IMR-90 (cell line): ENCODE data around the gene TXNRD1. TPM values are rescaled to one million over a fixed set of nuclear protein-coding genes. Genes with fewer than 3 reads are reported as not detected.

Experiments used
- ATAC-seq: fragments of 200-7000 bp; cut with Tn5 transposase; 2 replicates; pipeline ENCODE4 v1.9.1; 2020; ENCODE audit warnings: low read depth, mild to moderate bottlenecking, moderate library complexity
- BruUV-seq: library from RNA; stranded (reverse); fragments of 400-500 nt; replicated peaks from 2 replicates; lab custom pipeline; 2021; lab: Mats Ljungman, UMichigan
- CTCF ChIA-PET: fragments of 300-600 bp; formaldehyde crosslinking; extraction: SDS; loops from one replicate; lab custom pipeline; 2021; ENCODE audit warnings: antibody characterized with exemption; lab: Yijun Ruan, JAX
- POLR2A ChIA-PET: fragments of 300-600 bp; sonication (Branson Sonifier 250); formaldehyde crosslinking; loops from one replicate; lab custom pipeline; 2022; ENCODE audit warnings: antibody characterized with exemption; ENCODE audit not compliant: unreplicated experiment; lab: Charles Lee
- DNase-seq: peaks from one replicate; pipeline ENCODE4 v3.0.0; 2013
- H2AFZ ChIP-seq: replicated peaks from 2 replicates; pipeline ENCODE3; 2013; ENCODE audit warnings: low read length, mild to moderate bottlenecking; ENCODE audit not compliant: poor library complexity
- H2AK5ac ChIP-seq: 2 replicates; pipeline ENCODE4 v1.6.1; 2013; ENCODE audit warnings: low read depth, low read length, inconsistent platforms
- H2AK9ac ChIP-seq: replicated peaks from 2 replicates; pipeline ENCODE3; 2013; ENCODE audit warnings: mild to moderate bottlenecking, low read depth, low read length, moderate library complexity; ENCODE audit not compliant: poor library complexity
- H2BK120ac ChIP-seq: 2 replicates; pipeline ENCODE4 v1.6.1; 2013; ENCODE audit warnings: low read depth, low read length, inconsistent platforms
- H2BK15ac ChIP-seq: 3 replicates; pipeline ENCODE4 v1.6.1; 2013; ENCODE audit warnings: low read depth, low read length, inconsistent platforms
- H2BK20ac ChIP-seq: 2 replicates; pipeline ENCODE4 v1.6.1; 2013; ENCODE audit warnings: low read depth, mild to moderate bottlenecking, inconsistent platforms, low read length, moderate library complexity
- H2BK5ac ChIP-seq: 2 replicates; pipeline ENCODE4 v1.6.1; 2013; ENCODE audit warnings: mild to moderate bottlenecking, low read depth, low read length, inconsistent platforms; ENCODE audit not compliant: poor library complexity, severe bottlenecking
- H3K14ac ChIP-seq: replicated peaks from 2 replicates; pipeline ENCODE4 v1.6.1; 2013; ENCODE audit warnings: low read depth, low read length, inconsistent platforms
- H3K18ac ChIP-seq: 2 replicates; pipeline ENCODE4 v1.6.1; 2013; ENCODE audit warnings: low read depth, low read length, control low read depth
- H3K23ac ChIP-seq: 2 replicates; pipeline ENCODE4 v1.6.1; 2013; ENCODE audit warnings: low read depth, low read length, inconsistent platforms
- H3K27ac ChIP-seq: 2 replicates; pipeline ENCODE4 v1.5.1; 2013; ENCODE audit warnings: mild to moderate bottlenecking, control low read depth, low read length; ENCODE audit not compliant: insufficient read depth
- H3K27me3 ChIP-seq: 2 replicates; pipeline ENCODE4 v1.6.1; 2013; ENCODE audit warnings: low read length; ENCODE audit not compliant: control insufficient read depth, insufficient read depth
- H3K36me3 ChIP-seq: 2 replicates; pipeline ENCODE4 v1.6.1; 2013; ENCODE audit warnings: low read length, mixed read lengths; ENCODE audit not compliant: control insufficient read depth, insufficient read depth
- H3K4ac ChIP-seq: 2 replicates; pipeline ENCODE4 v1.6.1; 2013; ENCODE audit warnings: low read depth, low read length, inconsistent platforms
- H3K4me1 ChIP-seq: 2 replicates; pipeline ENCODE4 v1.6.1; 2013; ENCODE audit warnings: low read length, mixed read lengths; ENCODE audit not compliant: control insufficient read depth, insufficient read depth
- H3K4me2 ChIP-seq: 2 replicates; pipeline ENCODE4 v1.6.1; 2013; ENCODE audit warnings: low read depth, mild to moderate bottlenecking, control low read depth, low read length, moderate library complexity
- H3K4me3 ChIP-seq: 2 replicates; pipeline ENCODE4 v1.5.1; 2013; ENCODE audit warnings: low read depth, mild to moderate bottlenecking, control low read depth, low read length, moderate library complexity; ENCODE audit not compliant: insufficient read depth
- H3K56ac ChIP-seq: 2 replicates; pipeline ENCODE4 v1.6.1; 2013; ENCODE audit warnings: low read length, inconsistent platforms; ENCODE audit not compliant: insufficient read depth; ENCODE audit errors: extremely low read depth
- H3K79me1 ChIP-seq, 2 experiments: 2 replicates each; pipeline ENCODE4 v1.6.1; 2013; ENCODE audit warnings: low read length in 2 of 2, inconsistent platforms in 1 of 2, low read depth in 1 of 2
- H3K9ac ChIP-seq: 2 replicates; pipeline ENCODE4 v1.6.1; 2013; ENCODE audit warnings: low read depth, low read length, control low read depth
- H3K9me1 ChIP-seq: 2 replicates; pipeline ENCODE4 v1.6.1; 2013; ENCODE audit warnings: low read length, inconsistent platforms; ENCODE audit not compliant: insufficient read depth
- H3K9me3 ChIP-seq: 2 replicates; pipeline ENCODE4 v1.6.1; 2013; ENCODE audit warnings: low read length; ENCODE audit not compliant: control insufficient read depth, insufficient read depth
- H4K20me1 ChIP-seq: 2 replicates; pipeline ENCODE4 v1.6.1; 2013; ENCODE audit warnings: low read length, inconsistent platforms; ENCODE audit not compliant: insufficient read depth
- H4K5ac ChIP-seq: 2 replicates; pipeline ENCODE4 v1.6.1; 2013; ENCODE audit warnings: mild to moderate bottlenecking, low read depth, low read length, control low read depth
- H4K8ac ChIP-seq, 2 experiments: 2 replicates each; pipeline ENCODE4 v1.6.1; 2013; ENCODE audit warnings: low read depth in 2 of 2, low read length in 2 of 2, control low read depth in 1 of 2, inconsistent platforms in 1 of 2
- H4K91ac ChIP-seq: 2 replicates; pipeline ENCODE4 v1.6.1; 2013; ENCODE audit warnings: low read depth, low read length, inconsistent platforms; ENCODE audit not compliant: insufficient read depth
- BHLHE40 ChIP-seq: fragments of 150-350 bp; IDR thresholded peaks from 2 replicates; pipeline ENCODE4 v1.6.1; 2016; ENCODE audit warnings: mild to moderate bottlenecking, low read depth, low read length
- FOS ChIP-seq: fragments of 150-350 bp; IDR thresholded peaks from 2 replicates; pipeline ENCODE4 v1.6.1; 2016; ENCODE audit warnings: low read depth, low read length
- MAFK ChIP-seq: IDR thresholded peaks from 2 replicates; pipeline ENCODE4 v1.6.1; 2012; ENCODE audit warnings: low read depth, low read length, improper control_type of control experiment
- MXI1 ChIP-seq: IDR thresholded peaks from 2 replicates; pipeline ENCODE4 v1.6.1; 2012; ENCODE audit warnings: low read depth, mild to moderate bottlenecking, low read length, moderate library complexity, borderline replicate concordance
- NFE2L2 ChIP-seq: fragments of 150-350 bp; IDR thresholded peaks from 2 replicates; pipeline ENCODE4 v1.6.1; 2016; ENCODE audit warnings: low read depth, mild to moderate bottlenecking, low read length
- POLR2A ChIP-seq: IDR thresholded peaks from 2 replicates; pipeline ENCODE4 v1.6.1; 2012; ENCODE audit warnings: mild to moderate bottlenecking, low read depth, low read length
- RCOR1 ChIP-seq: IDR thresholded peaks from 2 replicates; pipeline ENCODE4 v1.6.1; 2012; ENCODE audit warnings: mild to moderate bottlenecking, low read length, improper control_type of control experiment; ENCODE audit not compliant: insufficient replicate concordance
- RFX5 ChIP-seq: IDR thresholded peaks from 2 replicates; pipeline ENCODE4 v1.8.0; 2012; ENCODE audit warnings: low read depth, mild to moderate bottlenecking, low read length, moderate library complexity
- SMC3 ChIP-seq: fragments of 150-350 bp; IDR thresholded peaks from 2 replicates; pipeline ENCODE4 v1.6.1; 2016; ENCODE audit warnings: low read depth, mild to moderate bottlenecking, antibody characterized with exemption, low read length, moderate library complexity
- WGBS, 2 experiments: methylation state at CpG; one replicate each; pipeline versions ENCODE4 v1.1.5 to v1.1.7; 2013; ENCODE audit warnings: missing lambda C conversion rate in 2 of 2; ENCODE audit not compliant: insufficient read length in 1 of 2; ENCODE audit errors: extremely low coverage in 2 of 2; 5-methylcytosine and 5-hydroxymethylcytosine counted together
- dilution Hi-C: fragments of 300-500 bp; cut with HindIII; formaldehyde crosslinking; loops from one replicate; pipeline ENCODE4 v1.14.3; 2018; ENCODE audit warnings: low sequenced_read_pairs; ENCODE audit not compliant: unreplicated experiment
- in situ Hi-C: fragments of 300-500 bp; cut with MboI; formaldehyde crosslinking; loops from 3 replicates; pipeline ENCODE4 v1.14.3; 2019; ENCODE audit warnings: low sequenced_read_pairs, inconsistent platforms, mixed read lengths
- intact Hi-C: fragments of 100-400 bp; cut with micrococcal nuclease; formaldehyde crosslinking; loops from 2 replicates; pipeline ENCODE4 v1.10.0; 2022
- polyA plus RNA-seq, 3 experiments: library from polyadenylated mRNA; depleted of rRNA; stranded (reverse); fragments of >200 nt; gene quantifications; 2 replicates each; pipeline ENCODE4 v1.2.3, GENCODE V29; 2012; ENCODE audit warnings: low replicate concordance in 1 of 3
- total RNA-seq: library from RNA; depleted of rRNA; stranded (reverse); fragments of >200 nt; gene quantifications from 2 replicates; pipeline ENCODE4 v1.2.3, GENCODE V29; 2012
- TF ChIP-seq, protein P1 (sequence below): conservative IDR thresholded peaks from 2 replicates; pipeline ENCODE4 v1.5.1; 2012; ENCODE audit warnings: mild to moderate bottlenecking, low read depth, low read length, improper control_type of control experiment
- TF ChIP-seq, protein P2 (sequence below): fragments of 150-350 bp; IDR thresholded peaks from 2 replicates; pipeline ENCODE4 v1.6.1; 2017; ENCODE audit warnings: mild to moderate bottlenecking, antibody characterized with exemption, low read length, low read depth

Gene TXNRD1
- total and polyA plus RNA-seq, 2 of the 4 experiments (the other 2 are of a cell fraction): 379 to 582 TPM

DNA sequence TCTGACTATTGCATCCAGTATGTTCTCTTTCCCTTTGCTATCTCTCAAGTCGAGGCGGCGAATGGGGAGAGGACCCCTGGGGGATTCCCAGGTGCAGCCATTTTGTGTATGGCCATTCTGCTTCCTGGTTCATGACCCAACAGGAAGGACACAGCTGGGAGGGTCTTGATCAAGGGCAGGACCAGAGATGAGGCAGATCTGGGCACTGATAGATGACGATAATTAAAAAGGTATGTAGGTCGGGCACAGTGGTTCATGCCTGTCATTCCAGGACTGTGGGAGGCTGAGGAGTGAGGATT is 161.9 kb downstream of the TXNRD1 start (continued):
- TF ChIP-seq, protein P1, sequence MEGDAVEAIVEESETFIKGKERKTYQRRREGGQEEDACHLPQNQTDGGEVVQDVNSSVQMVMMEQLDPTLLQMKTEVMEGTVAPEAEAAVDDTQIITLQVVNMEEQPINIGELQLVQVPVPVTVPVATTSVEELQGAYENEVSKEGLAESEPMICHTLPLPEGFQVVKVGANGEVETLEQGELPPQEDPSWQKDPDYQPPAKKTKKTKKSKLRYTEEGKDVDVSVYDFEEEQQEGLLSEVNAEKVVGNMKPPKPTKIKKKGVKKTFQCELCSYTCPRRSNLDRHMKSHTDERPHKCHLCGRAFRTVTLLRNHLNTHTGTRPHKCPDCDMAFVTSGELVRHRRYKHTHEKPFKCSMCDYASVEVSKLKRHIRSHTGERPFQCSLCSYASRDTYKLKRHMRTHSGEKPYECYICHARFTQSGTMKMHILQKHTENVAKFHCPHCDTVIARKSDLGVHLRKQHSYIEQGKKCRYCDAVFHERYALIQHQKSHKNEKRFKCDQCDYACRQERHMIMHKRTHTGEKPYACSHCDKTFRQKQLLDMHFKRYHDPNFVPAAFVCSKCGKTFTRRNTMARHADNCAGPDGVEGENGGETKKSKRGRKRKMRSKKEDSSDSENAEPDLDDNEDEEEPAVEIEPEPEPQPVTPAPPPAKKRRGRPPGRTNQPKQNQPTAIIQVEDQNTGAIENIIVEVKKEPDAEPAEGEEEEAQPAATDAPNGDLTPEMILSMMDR: no peak
- no peak for TF ChIP-seq RCOR1

GRCh38 chr12:104378427-104378826 is 162.8 kb downstream of the TXNRD1 start:
- Histone ChIP-seq H3K9me3 (no peaks in the 10 kb centered on the region), H4K91ac (no peak overlapping the region), H4K20me1 (no peaks in the 10 kb centered on the region), H4K5ac (no peak overlapping the region), H3K14ac (no peak overlapping the region), H2BK20ac (no peak overlapping the region), H3K79me1 (no peaks in the 10 kb centered on the region), H4K8ac (no peak overlapping the region), H3K27ac (no peak overlapping the region), H3K4me2 (no peak overlapping the region), H3K4me1 (peaks cover 7% of the 10 kb centered on the region), H3K4ac (no peak overlapping the region), H2BK15ac (no peak overlapping the region), H2BK5ac (no peak overlapping the region), H3K27me3 (no peaks in the 10 kb centered on the region), H2AK5ac (no peak overlapping the region), H2AFZ (no peak overlapping the region), H3K23ac (no peak overlapping the region), H3K9me1 (no peaks in the 10 kb centered on the region; the same call in none of the 2 replicates), H2BK120ac (no peak overlapping the region), H3K18ac (no peak overlapping the region), H3K9ac (no peak overlapping the region), H3K4me3 (no peak overlapping the region), H3K56ac (no peak overlapping the region), H3K36me3 (no peaks in the 10 kb centered on the region), H2AK9ac (no peak overlapping the region)
- ATAC-seq (no peak), DNase-seq (no peak)
- ChIA-PET POLR2A (no interaction called here), CTCF (no interaction called here)
- intact Hi-C loops: no loop called here
- WGBS, 2 experiments: 100% methylated on average over 3 of the region's 4 CpGs; no CpG with 5 or more reads in 1 of the 2 experiments
- dilution Hi-C loops: no loop called here
- no TSS peak for BruUV-seq
- in situ Hi-C loops: no loop called here
- TF ChIP-seq, protein P2, sequence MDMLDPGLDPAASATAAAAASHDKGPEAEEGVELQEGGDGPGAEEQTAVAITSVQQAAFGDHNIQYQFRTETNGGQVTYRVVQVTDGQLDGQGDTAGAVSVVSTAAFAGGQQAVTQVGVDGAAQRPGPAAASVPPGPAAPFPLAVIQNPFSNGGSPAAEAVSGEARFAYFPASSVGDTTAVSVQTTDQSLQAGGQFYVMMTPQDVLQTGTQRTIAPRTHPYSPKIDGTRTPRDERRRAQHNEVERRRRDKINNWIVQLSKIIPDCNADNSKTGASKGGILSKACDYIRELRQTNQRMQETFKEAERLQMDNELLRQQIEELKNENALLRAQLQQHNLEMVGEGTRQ: no peak
- TF ChIP-seq MAFK (no peak), FOS (no peak), RCOR1 (no peak), POLR2A (no peak), SMC3 (no peak), RFX5 (no peak), NFE2L2 (no peak), BHLHE40 (no peak), MXI1 (no peak)
- TF ChIP-seq, protein P1: no peak
